Stimulated activated CD4-positive, alpha-beta T cell treated with anti-CD3 and anti-CD28 coated beads, TNF-alpha, amount 100 ng/mL, for 1 hour (primary cell): ENCODE results near the gene PALD1.
"Not testable (repeated sequence)": the region's sequence is repeated elsewhere in the genome, so short reads cannot be mapped to it uniquely, and the experiment has no call there.

Source experiments
- DNase-seq, 3 donors: peaks; one replicate each; pipeline ENCODE4 v3.0.0-alpha.2; 2020; ENCODE audit warnings: low read depth in 3 of 3, low spot score in 1 of 3

PALD1 gene

DNA sequence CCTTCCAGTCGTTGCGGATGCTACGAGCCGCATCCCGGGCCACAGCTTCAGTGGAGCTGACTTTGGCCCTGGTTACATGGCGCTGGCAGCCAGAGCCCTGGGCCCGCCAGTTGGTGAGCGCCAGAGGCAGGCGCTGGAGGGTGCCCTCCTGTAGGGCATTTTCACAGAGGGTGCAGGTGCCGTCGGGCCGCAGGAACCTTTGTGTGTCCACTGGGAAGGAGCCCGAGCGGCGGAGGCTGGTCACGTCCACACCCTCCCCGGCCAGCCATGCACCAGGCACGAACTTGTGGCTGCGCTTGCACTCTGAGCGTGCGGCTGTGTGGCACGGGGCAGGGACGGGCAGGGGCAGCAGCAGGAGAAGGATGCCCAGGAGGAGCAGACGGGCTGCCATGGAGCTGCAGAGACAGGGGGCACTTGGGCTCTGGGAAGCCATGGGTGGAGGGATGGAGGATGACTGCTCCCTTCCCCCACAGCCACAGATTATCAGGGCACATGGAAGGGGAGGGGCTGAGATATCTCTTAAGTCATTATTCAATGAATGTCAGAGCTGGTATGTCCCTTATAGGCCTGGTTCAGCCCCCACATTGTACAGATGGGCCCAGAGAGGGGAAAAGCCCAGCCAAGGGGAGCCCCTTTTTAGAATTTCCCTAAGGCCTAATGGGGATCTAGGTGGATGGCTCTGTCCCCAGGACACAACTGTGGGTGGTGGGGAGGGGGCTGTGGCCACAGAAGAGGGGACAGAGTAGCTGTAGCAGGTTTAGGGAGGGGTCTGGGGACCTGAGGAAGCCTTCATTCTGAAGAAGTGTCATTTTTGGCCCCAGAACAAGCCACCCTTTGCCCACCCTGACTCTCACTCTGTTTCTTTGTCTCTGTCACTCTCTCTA lies 122.2 kb downstream of the PALD1 start:
- no peak for DNase-seq

DNA sequence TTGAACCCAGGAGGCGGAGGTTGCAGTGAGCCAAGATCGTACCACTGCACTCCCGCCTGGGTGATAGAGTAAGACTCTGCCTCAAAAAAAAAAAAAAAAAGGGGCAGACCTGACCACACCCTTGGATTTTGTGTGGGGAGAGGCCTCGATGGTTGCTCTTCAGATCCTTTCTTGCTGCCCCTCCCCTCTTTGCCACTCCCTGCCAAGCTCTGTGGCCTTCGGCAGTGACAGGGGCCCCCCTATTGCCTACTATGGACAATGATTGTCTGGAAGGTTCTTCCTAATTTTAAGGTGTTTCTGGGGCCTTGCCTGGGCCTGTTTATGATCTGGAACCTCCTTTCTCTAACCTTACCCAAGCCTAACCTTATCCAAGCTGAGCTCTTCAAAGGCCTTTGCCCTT lies 123.2 kb downstream of the PALD1 start:
- no peak for DNase-seq

DNA sequence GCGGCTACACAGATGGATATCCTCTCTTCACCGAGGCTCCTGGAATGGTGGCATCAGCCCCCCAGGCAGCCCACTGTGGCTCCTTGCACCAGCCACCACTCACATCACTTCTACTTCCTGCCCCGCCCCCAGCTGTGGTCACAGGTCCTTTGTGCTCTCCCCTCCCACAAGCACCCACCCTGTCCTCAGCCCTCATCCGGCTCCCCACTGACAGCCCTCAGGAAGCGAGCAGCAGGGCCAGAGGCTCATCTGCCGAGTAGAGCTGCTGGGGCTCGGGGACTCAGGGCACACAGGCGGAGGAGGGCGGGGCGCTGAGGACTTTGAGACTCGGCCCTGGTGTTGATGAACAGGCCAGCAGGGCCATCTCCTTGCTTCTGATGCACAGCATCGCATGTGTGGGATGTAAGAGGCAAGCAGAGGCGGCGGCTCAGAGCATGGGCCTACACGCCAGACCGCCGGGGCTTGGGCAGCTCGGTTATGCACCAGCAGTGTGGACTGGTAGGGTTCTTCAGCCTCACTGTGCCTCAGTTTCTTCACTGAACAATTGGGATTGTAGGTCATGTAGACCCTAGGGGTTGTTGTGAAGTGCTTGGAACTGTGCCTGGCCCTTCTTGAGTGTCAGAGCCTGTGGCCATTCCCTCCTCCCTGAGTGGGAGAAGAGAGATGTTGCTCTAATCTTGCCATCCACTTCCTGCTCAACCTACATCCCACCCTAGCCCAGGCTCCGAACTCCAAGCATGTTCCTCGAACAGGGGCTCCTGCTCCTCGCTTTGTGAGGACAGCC lies 124.3 kb downstream of the PALD1 start, which contains the start of gene PRF1:
TSS of gene PRF1 (minus strand) at position 77 of the 784 bp plus-strand sequence. CDS start 1,839 bp downstream, outside the sequence.
- DNase-seq: peak; percentile 32 to 40 (median 33)

DNA sequence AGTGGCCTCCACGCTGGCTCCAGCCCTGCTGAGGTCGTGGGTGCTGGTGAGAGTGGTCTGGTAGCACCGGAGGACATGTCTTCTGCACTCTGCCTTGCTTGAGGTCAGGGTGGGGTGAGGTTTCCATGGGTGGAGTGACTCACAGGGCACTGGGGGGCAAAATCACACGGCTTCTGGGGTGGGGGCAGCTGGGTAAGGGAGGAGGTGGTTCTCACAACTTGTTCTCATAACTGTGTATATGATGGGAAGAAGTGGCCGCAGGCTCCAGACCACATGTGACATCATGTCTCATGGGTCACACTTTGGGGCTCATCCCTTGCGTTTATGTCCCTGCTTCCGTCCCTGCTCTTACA lies 124.9 kb downstream of the PALD1 start:
- DNase-seq: no peak

DNA sequence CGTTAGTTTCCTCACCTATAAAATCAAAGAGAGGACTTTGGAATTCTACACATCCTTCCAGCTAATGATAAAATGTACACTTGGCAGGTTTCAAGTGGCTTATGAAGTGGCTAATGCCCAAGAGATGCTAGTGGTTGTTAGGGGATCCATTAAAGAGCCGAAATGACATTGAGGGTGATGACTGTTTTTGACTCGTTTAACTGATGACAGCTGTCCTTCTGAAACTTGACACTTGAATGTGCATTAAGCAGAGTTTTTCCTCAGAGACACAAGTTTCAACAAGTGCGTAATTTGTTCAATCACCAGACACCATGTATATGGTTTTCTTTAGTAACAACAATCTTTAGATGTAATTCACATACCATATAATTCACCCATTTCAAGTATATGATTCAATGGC lies 125.5 kb downstream of the PALD1 start:
- DNase-seq: no peak

DNA sequence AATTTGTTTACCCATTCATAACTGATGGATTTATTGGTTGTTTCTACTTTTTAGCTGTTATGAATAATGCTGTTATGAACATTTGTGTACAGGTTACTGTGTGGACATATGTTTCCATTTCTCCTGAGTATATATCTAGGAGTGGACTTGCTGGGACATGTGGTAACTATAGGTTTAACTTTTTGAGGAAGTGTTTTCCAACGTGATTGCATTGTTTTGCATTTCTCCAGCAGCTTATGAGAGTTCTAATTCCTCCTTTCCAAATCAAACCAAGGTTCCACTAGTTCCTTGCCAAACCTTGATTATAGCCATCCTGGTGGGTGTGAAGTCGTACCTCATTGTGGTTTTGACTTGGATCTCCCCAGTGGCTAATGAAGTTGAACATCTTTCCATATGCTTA lies 126.6 kb downstream of the PALD1 start:
- no peak for DNase-seq

DNA sequence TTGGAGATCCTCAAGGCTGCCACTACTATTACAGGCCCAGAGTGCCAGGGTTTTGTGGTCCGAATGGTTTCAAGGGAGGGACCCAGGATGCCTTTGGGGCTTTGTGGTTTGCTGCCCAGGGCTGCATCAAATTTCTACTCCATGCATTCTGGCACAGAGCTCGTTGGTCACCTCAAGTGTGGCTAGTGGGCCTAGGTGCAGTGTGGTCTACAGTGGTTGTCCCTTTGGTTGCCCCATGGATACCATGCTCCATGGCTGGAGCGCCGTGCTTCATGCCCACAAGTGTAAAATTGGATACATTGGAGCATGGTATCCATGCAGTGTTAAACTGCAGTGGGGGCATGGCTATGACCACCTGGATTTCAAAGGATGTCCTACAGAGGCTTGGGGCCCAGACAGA lies 129.4 kb downstream of the PALD1 start:
- DNase-seq: no peak

DNA sequence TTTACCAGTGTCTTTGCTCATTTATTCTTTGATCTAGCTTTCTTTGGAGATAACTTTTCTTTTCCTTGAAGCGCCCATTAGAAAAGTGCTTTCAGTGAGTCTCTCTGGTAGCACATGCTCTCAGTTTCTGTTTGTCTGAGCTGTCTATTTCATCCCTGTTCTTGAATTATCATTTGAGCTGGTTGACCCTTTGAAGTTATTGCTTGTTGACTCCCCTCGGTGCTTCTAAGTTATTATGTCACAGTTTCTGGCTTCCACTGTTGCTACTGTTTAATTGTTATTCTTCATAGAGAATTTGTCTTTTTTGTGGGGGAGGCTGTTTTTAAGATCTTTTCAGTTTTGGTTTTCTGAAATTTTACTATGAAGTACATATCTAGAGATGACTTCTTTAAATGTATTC lies 135.4 kb downstream of the PALD1 start:
- no peak for DNase-seq

DNA sequence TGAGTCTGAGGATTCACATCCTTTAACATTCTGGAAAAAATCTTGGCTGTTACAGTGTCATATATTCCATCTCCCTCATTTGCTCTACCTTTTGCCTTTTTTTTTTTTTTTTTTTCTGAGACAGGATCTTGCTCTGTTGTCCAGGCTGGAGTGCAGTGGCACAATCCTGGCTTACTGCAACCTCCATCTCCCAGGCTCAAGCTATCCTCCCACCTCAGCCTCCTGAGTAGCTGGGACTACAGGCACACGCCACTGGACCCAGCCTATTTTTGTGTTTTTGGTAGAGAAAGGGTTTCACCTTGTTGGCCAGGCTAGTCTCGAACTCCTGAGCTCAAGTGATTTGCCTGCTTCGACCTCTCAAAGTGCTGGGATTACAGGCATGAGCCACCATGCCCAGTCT lies 135.8 kb downstream of the PALD1 start:
- not testable (repeated sequence) for DNase-seq

DNA sequence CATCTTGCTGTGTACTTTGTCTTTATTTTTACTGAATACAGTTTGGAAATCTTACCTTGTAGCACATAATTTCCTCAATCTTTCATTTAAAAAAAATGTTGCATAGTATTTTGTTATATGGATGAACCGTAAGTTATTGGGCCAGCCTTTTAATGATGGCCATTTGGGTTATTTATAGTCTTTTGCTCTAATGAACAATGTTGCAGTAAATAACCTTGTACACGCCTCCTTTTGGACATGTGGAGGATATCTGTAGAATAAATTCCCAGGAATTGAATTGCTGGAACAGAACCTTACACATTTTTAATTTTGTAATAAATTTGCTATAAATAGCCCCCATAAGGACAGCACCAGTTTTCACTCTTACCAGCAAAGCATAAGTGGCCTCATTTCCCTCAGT lies 136.6 kb downstream of the PALD1 start:
- no peak for DNase-seq

DNA sequence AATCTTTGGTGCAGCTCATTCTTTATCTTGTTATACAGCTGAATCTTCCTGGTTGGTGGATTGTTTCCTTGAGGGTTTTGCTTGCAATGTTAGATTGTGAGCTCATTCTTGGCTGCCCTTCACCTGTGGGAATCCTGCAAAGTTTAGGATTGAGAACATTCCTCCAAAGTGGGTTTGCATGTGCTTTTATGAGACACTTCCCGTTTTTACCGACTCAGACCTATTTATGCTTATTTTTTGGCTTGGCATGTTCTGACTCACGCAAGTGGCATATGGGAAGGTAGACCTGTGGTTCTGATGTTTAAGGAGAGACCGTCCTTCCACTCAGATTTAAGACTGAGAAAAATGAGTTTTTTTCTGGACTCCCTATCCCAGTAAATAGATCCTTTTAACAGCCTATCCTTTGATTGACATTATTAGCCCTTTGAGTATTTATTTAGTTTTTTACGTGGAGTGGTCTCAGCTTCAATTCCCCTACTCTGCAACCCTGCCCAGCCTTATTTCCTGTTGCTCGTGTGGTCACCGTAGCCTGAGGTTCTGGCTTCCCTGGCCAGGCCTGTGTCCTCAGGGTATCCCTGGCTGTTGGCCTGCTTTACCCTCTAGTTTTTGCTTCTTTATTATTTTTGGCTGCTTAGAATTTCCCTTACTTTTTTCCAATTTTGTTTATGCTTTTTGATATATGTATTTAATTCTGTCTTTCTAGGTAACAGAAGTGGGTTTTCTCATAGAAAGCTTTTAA lies 137.4 kb downstream of the PALD1 start:
- no peak for DNase-seq

DNA sequence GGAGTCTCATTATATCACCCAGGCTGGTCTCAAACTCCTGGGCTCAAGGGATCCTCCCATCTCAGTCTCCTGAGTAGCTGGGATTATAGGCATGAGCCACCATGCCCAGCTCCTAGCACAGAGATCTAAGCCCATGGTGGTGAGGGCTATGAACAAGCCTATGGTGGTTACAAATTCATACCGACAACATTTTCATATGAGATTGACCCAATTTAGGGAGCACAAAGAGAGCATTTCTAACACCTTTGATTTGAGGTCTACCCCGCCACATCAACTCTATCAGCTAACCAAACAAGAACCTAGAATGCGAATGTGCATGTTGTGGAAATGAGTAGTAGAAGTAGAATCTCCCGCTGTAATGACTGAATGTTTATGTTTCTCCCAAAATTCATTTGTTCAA lies 138.2 kb downstream of the PALD1 start:
- DNase-seq: no peak
